Choroid plexus epithelial cell (primary cell): Measurements from ENCODE around the gene GAPVD1.

Source experiments
- DNase-seq: peaks from one replicate; pipeline ENCODE4 v3.0.0-alpha.2; 2010; ENCODE audit warnings: low read depth
- H3K4me3 ChIP-seq: 2 replicates; pipeline ENCODE4 v1.5.1; 2011; ENCODE audit warnings: low read depth, mild to moderate bottlenecking, control low read depth, low read length, moderate library complexity
- TF ChIP-seq, protein P1 (sequence below): conservative IDR thresholded peaks from 2 replicates; pipeline ENCODE4 v1.5.1; 2011; ENCODE audit warnings: low read depth, mild to moderate bottlenecking, control low read depth, inconsistent platforms, low read length, moderate library complexity

Gene GAPVD1

DNA sequence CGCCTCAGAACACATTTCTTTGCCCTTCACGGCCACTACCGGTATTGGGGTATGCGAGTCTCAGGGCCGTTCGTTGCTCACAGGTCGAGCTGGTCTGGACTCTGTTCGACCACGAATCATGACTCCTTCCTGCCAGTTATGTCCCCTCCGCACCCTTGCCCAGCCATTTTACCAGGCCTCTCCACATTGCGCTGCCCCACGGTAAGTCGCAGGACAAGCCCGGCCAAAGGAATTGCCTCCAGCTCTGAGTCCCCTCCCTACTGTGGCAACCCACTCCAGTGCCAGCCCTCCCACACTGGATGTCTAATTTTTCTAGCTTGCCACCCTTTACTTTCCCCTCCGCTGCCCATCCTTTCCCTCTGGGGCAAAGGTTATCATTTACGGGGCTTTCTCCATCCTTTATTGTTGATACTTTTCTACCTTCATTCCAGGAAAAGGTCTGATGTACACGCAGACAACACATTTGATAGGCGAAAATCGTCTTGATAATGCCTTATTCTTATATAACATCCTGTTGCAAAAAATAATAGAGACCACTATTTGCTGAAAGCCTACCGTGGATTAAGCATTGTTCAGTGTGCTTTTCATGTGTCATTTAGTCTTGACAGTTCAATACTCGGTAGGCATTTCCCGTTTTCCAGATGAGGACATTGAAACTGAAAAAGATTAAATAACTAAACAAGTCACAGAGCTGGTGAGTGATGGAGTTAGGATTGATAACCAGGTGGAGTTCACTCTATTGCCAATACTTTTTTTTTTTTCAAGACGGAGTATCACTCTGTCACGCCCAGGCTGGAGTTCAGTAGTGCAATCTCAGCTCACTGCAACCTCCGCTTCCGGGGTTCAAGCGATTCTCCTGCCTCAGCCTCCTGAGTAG is 19.5 kb upstream of the GAPVD1 start:
- peak overlapping the region; percentile 62 for H3K4me3 ChIP-seq
- TF ChIP-seq, protein P1, sequence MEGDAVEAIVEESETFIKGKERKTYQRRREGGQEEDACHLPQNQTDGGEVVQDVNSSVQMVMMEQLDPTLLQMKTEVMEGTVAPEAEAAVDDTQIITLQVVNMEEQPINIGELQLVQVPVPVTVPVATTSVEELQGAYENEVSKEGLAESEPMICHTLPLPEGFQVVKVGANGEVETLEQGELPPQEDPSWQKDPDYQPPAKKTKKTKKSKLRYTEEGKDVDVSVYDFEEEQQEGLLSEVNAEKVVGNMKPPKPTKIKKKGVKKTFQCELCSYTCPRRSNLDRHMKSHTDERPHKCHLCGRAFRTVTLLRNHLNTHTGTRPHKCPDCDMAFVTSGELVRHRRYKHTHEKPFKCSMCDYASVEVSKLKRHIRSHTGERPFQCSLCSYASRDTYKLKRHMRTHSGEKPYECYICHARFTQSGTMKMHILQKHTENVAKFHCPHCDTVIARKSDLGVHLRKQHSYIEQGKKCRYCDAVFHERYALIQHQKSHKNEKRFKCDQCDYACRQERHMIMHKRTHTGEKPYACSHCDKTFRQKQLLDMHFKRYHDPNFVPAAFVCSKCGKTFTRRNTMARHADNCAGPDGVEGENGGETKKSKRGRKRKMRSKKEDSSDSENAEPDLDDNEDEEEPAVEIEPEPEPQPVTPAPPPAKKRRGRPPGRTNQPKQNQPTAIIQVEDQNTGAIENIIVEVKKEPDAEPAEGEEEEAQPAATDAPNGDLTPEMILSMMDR = no peak
- no peak for DNase-seq

DNA sequence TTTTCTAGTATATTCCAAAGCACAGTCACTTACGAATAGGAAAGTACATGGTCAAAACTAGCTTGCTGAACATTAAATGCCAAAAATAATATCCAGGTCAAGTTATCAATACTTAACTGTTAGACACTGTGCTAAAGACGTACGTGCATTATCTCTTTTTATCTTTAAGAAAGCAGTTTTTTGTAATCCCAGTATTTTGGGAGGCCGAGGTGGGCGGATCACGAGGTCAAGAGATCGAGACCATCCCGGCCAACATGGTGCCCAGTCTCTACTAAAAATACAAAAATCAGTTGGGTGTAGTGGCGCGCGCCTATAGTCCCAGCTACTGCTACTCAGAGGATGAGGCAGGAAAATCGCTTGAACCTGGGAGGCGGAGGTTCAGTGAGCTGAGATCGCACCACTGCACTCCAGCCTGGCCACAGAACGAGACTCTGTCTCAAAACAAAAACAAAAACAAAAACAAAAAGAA is 17.8 kb upstream of the GAPVD1 start:
- no peak overlapping the region for H3K4me3 ChIP-seq
- no peak for DNase-seq
- TF ChIP-seq, protein P1 = no peak

DNA sequence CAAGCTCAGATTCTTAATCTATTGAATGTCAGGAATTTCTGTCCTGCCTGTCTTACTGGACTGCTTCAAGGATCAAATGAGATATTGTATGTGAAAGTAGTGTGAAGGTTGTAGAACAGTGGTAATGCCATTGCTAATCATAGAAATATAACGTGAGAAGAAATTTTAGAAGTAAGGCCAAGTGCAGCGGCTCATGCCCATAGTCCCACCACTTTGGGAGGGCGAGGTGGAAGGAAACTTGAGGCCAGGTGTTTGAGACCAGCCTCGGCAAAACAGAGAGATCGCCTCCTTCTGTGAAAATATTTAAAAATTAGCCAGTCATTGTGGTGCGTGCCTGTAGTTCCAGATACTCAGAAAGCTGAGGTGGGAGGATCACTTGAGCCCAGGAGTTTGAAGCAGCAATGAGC is 15.4 kb upstream of the GAPVD1 start:
- no peak for DNase-seq
- H3K4me3 ChIP-seq = no peak overlapping the region
- TF ChIP-seq, protein P1 = no peak

DNA sequence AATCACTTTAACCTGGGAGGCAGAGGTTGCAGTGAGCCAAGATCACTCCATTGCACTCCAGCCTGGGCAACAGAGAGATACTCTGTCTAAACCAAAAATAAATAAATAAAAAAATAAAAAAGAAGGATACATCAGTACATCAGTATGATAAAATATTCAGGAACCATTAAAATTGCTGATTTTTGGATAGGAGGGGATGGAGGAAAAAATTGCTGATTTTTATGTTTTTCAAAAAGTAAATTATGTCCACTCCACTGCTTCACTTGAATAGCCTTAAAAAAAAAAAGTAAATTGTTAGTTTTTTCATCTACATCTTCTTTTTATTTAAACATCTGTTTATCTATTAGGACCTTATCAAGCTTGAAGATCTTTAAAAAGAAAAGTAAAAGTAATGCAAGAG is 7.4 kb upstream of the GAPVD1 start:
- no peak overlapping the region for H3K4me3 ChIP-seq
- DNase-seq = no peak
- TF ChIP-seq, protein P1 = no peak

DNA sequence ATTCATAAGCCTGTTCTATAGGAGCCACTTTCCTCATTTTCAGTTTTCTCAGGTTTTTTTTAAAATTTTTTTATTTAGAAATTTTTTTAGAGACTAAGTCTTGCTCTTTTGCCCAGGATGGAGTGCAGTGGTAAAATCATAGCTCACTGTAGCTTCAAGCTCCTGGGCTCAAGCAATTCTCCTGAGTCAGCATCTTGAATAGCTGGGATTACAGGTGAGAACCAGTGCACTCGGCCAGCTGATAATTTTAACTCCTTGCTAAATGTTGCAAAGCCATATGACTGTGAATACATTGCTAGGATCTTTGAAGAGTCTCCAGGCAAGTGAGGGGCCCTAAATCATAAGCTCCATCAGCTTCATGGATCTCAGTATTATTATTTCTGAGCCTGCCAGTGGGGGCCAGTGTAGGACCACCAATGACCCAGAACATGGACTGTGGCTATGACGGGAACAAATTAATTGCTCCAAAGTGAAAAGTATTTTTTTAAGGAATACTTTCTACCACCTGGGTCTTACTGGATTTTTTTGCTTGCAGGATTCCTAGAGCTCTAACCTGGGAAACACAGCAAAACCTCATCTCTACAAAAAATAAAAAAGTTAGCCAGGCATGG is 5.7 kb upstream of the GAPVD1 start:
- DNase-seq = peak; percentile 48
- H3K4me3 ChIP-seq = no peak overlapping the region
- TF ChIP-seq, protein P1 = peak; percentile 59

DNA sequence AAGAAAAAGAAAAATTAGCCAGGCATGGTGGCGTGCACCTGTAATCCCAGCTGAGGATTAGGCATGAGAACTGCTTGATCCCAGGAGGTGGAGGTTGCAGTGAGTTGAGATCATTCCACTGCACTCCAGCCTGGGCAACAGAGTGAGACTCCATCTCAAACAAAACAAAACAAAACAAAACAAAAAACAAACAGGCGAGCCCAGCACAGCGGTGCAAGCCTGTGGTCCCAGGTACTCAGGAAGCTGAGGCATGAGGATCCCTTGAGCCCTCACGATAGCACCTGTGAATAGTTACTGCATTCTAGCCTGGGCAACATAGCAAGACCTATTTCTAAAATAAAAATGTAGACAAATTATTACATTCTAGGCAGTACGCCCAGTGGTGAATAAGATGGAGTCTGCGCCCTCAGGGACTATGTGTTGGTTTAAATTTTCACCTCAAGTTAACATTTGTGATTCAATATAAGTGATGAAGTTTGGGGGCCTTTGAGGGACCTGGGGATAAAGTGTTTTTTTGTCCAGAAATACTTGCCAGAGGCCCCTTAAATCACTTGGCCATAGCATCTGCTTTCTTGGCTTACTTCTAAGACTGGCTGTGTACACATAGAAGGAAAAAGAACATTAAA is 3.4 kb upstream of the GAPVD1 start:
- TF ChIP-seq, protein P1 = no peak
- no peak for DNase-seq
- no peak overlapping the region for H3K4me3 ChIP-seq
